K562 (cell line): Measurements from ENCODE around the gene SLA2. TPM values are rescaled to one million over a fixed set of nuclear protein-coding genes. Genes with fewer than 3 reads are reported as not detected.

Experiments
- CBFA2T2 ChIP-seq: fragments of 450-650 bp; conservative IDR thresholded peaks from 2 replicates; pipeline ENCODE4 v1.6.1; 2017; ENCODE audit warnings: mild to moderate bottlenecking
- CREBBP ChIP-seq: IDR thresholded peaks from one replicate; pipeline ENCODE4 v1.6.1; 2012; ENCODE audit warnings: low read depth, mild to moderate bottlenecking, control low read depth, inconsistent platforms, low read length
- DIDO1 ChIP-seq: fragments of 450-650 bp; IDR thresholded peaks from 2 replicates; pipeline ENCODE4 v1.6.1; 2016; ENCODE audit warnings: low read depth, missing biosample characterization, missing genetic modification characterization
- GATAD2A ChIP-seq: fragments of 450-650 bp; IDR thresholded peaks from 2 replicates; pipeline ENCODE4 v1.6.1; 2017
- HCFC1 ChIP-seq: IDR thresholded peaks from 2 replicates; pipeline ENCODE4 v1.6.1; 2012; ENCODE audit warnings: low read depth, low read length, improper control_type of control experiment
- MYBL2 ChIP-seq, 2 experiments: fragments of 450-650 bp in 1 of 2; sonication (generic) in 1 of 2; formaldehyde crosslinking in 1 of 2; IDR thresholded peaks; 2 replicates each; pipeline versions ENCODE4 v1.6.1 to v1.8.1; 2017 to 2022; ENCODE audit warnings: borderline replicate concordance in 1 of 2, inconsistent platforms in 1 of 2, low read depth in 1 of 2, mild to moderate bottlenecking in 1 of 2, missing genetic modification reagents in 1 of 2, moderate library complexity in 1 of 2
- NRF1 ChIP-seq, 2 experiments: fragments of 450-650 bp; IDR thresholded peaks in 1 of 2; conservative IDR thresholded peaks in 1 of 2; 2 replicates each; pipeline ENCODE4 v1.6.1; 2014; ENCODE audit warnings: mild to moderate bottlenecking in 2 of 2
- PHF20 ChIP-seq: fragments of 450-650 bp; IDR thresholded peaks from 2 replicates; pipeline ENCODE4 v1.6.1; 2018; ENCODE audit not compliant: partially characterized antibody
- THRB ChIP-seq: fragments of 450-650 bp; formaldehyde crosslinking; conservative IDR thresholded peaks from 2 replicates; pipeline ENCODE4 v1.4.0; 2022; ENCODE audit warnings: mild to moderate bottlenecking, missing genetic modification characterization
- ZBED1 ChIP-seq: IDR thresholded peaks from 2 replicates; pipeline ENCODE4 v1.6.1; 2014
- ZBTB2 ChIP-seq: fragments of 450-650 bp; IDR thresholded peaks from 2 replicates; pipeline ENCODE4 v1.6.1; 2016; ENCODE audit warnings: antibody characterized with exemption
- ZC3H8 ChIP-seq: fragments of 450-650 bp; IDR thresholded peaks from 2 replicates; pipeline ENCODE4 v1.6.1; 2017
- ZNF764 ChIP-seq: fragments of 250-450 bp; sonication (Bioruptor Pico); IDR thresholded peaks from 2 replicates; pipeline ENCODE4 v1.4.0; 2020; ENCODE audit warnings: low read depth, mild to moderate bottlenecking, moderate library complexity
- polyA plus RNA-seq, 8 experiments: library from polyadenylated mRNA; depleted of rRNA in 4 of 8; stranded (reverse) in 5 of 8; unstranded in 3 of 8; fragments of >200 nt; fragmentation: Nextera tagmentation in 2 of 8; fragmentation: Illumina TruSeq in 1 of 8; extraction: Ambion mirVana in 2 of 8; extraction: Trizol in 1 of 8; gene quantifications; 2 replicates each; pipeline versions ENCODE4 v1.2.1 to v1.2.3, GENCODE V29; 2011 to 2014; ENCODE audit warnings: inconsistent platforms in 1 of 8, missing spikeins in 1 of 8
- total RNA-seq, 7 experiments: library from RNA; depleted of rRNA in 6 of 7; stranded (reverse); fragments of >200 nt in 6 of 7; fragmentation: Illumina TruSeq in 2 of 7; extraction: Trizol in 2 of 7; gene quantifications; 2 replicates each; pipeline versions ENCODE4 v1.2.1 to v1.2.3, GENCODE V29; 2011 to 2021; ENCODE audit warnings: low replicate concordance in 1 of 7
- TF ChIP-seq, protein P1 (sequence below): fragments of 450-650 bp; formaldehyde crosslinking; IDR thresholded peaks from 2 replicates; pipeline ENCODE4 v1.4.0; 2022; ENCODE audit warnings: missing genetic modification characterization
- TF ChIP-seq, protein P2 (sequence below): fragments of 250-450 bp; sonication (Bioruptor Pico); IDR thresholded peaks from 2 replicates; pipeline ENCODE4 v1.5.0; 2020; ENCODE audit warnings: mild to moderate bottlenecking, borderline replicate concordance

Gene SLA2
- total and polyA plus RNA-seq, 9 of the 15 experiments (the other 6 are each of a cell fraction or from before 2014, with no cell fraction given), result 0.07 TPM; not detected in 7

- TF ChIP-seq, protein P1, sequence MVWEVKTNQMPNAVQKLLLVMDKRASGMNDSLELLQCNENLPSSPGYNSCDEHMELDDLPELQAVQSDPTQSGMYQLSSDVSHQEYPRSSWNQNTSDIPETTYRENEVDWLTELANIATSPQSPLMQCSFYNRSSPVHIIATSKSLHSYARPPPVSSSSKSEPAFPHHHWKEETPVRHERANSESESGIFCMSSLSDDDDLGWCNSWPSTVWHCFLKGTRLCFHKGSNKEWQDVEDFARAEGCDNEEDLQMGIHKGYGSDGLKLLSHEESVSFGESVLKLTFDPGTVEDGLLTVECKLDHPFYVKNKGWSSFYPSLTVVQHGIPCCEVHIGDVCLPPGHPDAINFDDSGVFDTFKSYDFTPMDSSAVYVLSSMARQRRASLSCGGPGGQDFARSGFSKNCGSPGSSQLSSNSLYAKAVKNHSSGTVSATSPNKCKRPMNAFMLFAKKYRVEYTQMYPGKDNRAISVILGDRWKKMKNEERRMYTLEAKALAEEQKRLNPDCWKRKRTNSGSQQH, result no peak
- no peak for TF ChIP-seq MYBL2 (IDR thresholded peaks at IDR 0.05; ENCODE audit: low read depth)
- no peak for TF ChIP-seq MYBL2 (CRISPR knock-in tag; IDR thresholded peaks at IDR 0.05; ENCODE audit: borderline replicate concordance)
- TF ChIP-seq ZNF764 (CRISPR knock-in tag), result no peak
- TF ChIP-seq THRB, result no peak
- TF ChIP-seq, protein P2, sequence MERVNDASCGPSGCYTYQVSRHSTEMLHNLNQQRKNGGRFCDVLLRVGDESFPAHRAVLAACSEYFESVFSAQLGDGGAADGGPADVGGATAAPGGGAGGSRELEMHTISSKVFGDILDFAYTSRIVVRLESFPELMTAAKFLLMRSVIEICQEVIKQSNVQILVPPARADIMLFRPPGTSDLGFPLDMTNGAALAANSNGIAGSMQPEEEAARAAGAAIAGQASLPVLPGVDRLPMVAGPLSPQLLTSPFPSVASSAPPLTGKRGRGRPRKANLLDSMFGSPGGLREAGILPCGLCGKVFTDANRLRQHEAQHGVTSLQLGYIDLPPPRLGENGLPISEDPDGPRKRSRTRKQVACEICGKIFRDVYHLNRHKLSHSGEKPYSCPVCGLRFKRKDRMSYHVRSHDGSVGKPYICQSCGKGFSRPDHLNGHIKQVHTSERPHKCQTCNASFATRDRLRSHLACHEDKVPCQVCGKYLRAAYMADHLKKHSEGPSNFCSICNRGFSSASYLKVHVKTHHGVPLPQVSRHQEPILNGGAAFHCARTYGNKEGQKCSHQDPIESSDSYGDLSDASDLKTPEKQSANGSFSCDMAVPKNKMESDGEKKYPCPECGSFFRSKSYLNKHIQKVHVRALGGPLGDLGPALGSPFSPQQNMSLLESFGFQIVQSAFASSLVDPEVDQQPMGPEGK, result no peak
- no peak for TF ChIP-seq DIDO1 (tag)
- no peak for TF ChIP-seq PHF20
- no peak for TF ChIP-seq CREBBP
- peak; percentile 41 for TF ChIP-seq HCFC1
- TF ChIP-seq NRF1 (conservative IDR thresholded peaks at IDR 0.05 in 1 of 2, IDR thresholded peaks at IDR 0.05 in 1 of 2), result peak in 1 of 2 experiments; percentile 22; a peak in 1 of 4 replicates
- no peak for TF ChIP-seq ZBTB2
- TF ChIP-seq ZC3H8, result no peak
- 0 out of 2 replicates have a peak, but pooled peaks have one; percentile 38 for TF ChIP-seq GATAD2A
- TF ChIP-seq ZBED1, result no peak
- TF ChIP-seq CBFA2T2, result no peak
Observed at GRCh38 chr20:36573103-36573797, 72.7 kb downstream of the SLA2 start, which contains the start of gene TGIF2 (continued).
